Measurements from ENCODE around the gene GIT2.
"Not testable (repeated sequence)": the region's sequence is repeated elsewhere in the genome, so short reads cannot be mapped to it uniquely, and the experiment has no call there.

Gene GIT2

GRCh38 chr12:109893261-109893995, 102.7 kb downstream of the GIT2 start:
- no peak overlapping the region for H3K27ac ChIP-seq

GRCh38 chr12:109892748-109893147, 103.4 kb downstream of the GIT2 start:
- no peak overlapping the region for H3K27ac ChIP-seq
- no peak for TF ChIP-seq CTCF (conservative IDR thresholded peaks at IDR 0.05)

More at GRCh38 chr12:109893261-109893995, 102.7 kb downstream of the GIT2 start:
- TF ChIP-seq CTCF (conservative IDR thresholded peaks at IDR 0.05), result no peak

GRCh38 chr12:109892165-109892715, 103.9 kb downstream of the GIT2 start:
- no peak overlapping the region for H3K27ac ChIP-seq
- no peak for TF ChIP-seq CTCF (conservative IDR thresholded peaks at IDR 0.05)

- H3K27ac ChIP-seq, result not testable (repeated sequence)
Measured at GRCh38 chr12:109891731-109892130, 104.4 kb downstream of the GIT2 start.

- no peak for TF ChIP-seq CTCF (conservative IDR thresholded peaks at IDR 0.05)
- H3K27ac ChIP-seq, result no peak overlapping the region
Measured at GRCh38 chr12:109890620-109891170, 105.5 kb downstream of the GIT2 start.

GRCh38 chr12:109888179-109889020, 107.8 kb downstream of the GIT2 start:
- H3K27ac ChIP-seq, result no peak overlapping the region
- TF ChIP-seq CTCF (conservative IDR thresholded peaks at IDR 0.05), result no peak

- peak overlapping the region; percentile 56 for H3K27ac ChIP-seq
- no peak for TF ChIP-seq CTCF (conservative IDR thresholded peaks at IDR 0.05)
Measured at GRCh38 chr12:109885616-109886015, 110.6 kb downstream of the GIT2 start.
